Breast epithelium (tissue), 3 donors: Measurements from ENCODE around the gene RBM33.

ENCODE experiments used
- POLR2AphosphoS5 ChIP-seq, 3 donors: sonication (generic); formaldehyde crosslinking; IDR thresholded peaks; one replicate each; pipeline ENCODE4 v1.6.1; 2017; ENCODE audit warnings: antibody characterized with exemption in 3 of 3
- TF ChIP-seq, protein P1 (sequence below), 3 donors: fragments of 450-650 bp; IDR thresholded peaks; one replicate each; pipeline ENCODE4 v1.5.1; 2016 to 2017; ENCODE audit warnings: antibody characterized with exemption in 3 of 3, mild to moderate bottlenecking in 3 of 3, moderate library complexity in 3 of 3

DNA sequence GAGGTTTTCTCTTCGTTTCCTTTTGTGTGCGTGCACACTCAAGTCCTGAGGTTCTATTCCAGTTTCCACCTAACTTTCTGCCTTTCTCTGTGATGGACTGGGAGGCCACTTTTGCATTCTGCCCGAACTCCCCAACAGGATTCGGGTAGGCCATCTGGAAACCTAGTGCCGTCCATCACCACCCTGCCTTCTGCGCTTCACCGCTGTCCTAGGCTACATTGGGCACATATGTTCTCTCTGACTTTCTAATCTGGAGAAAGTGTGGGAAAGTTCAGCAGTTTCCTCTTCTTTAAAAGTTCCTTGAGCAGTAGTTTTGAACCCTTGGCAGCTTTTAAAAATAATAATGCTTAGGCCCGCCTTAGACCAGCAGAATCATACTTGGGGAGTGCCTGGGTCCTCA is 121.0 kb downstream of the RBM33 start:
- TF ChIP-seq, protein P1, sequence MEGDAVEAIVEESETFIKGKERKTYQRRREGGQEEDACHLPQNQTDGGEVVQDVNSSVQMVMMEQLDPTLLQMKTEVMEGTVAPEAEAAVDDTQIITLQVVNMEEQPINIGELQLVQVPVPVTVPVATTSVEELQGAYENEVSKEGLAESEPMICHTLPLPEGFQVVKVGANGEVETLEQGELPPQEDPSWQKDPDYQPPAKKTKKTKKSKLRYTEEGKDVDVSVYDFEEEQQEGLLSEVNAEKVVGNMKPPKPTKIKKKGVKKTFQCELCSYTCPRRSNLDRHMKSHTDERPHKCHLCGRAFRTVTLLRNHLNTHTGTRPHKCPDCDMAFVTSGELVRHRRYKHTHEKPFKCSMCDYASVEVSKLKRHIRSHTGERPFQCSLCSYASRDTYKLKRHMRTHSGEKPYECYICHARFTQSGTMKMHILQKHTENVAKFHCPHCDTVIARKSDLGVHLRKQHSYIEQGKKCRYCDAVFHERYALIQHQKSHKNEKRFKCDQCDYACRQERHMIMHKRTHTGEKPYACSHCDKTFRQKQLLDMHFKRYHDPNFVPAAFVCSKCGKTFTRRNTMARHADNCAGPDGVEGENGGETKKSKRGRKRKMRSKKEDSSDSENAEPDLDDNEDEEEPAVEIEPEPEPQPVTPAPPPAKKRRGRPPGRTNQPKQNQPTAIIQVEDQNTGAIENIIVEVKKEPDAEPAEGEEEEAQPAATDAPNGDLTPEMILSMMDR (IDR thresholded peaks at IDR 0.05), result no peak
- no peak for TF ChIP-seq POLR2AphosphoS5 (IDR thresholded peaks at IDR 0.05)
